HFF-Myc (cell line): ENCODE results near the gene SYNPR.

Source experiments
- DNase-seq: peaks from one replicate; pipeline ENCODE4 v3.0.0-alpha.2; 2011; ENCODE audit warnings: low read depth; ENCODE audit errors: extremely low read depth
- H3K4me3 ChIP-seq: replicated peaks from 2 replicates; pipeline ENCODE4 v1.5.1; 2011; ENCODE audit warnings: low read depth, mild to moderate bottlenecking, control low read depth, low read length
- CTCF ChIP-seq: IDR thresholded peaks from 2 replicates; pipeline ENCODE4 v1.5.1; 2012; ENCODE audit warnings: mild to moderate bottlenecking, low read depth, low read length, control low read depth; ENCODE audit errors: missing control alignments

Gene SYNPR

GRCh38 chr3:63325386-63325785, 47.3 kb downstream of the SYNPR start:
- TF ChIP-seq CTCF = no peak
- H3K4me3 ChIP-seq = no peak overlapping the region
- no peak for DNase-seq

GRCh38 chr3:63328365-63328764, 50.3 kb downstream of the SYNPR start:
- no peak for TF ChIP-seq CTCF
- DNase-seq = no peak
- H3K4me3 ChIP-seq = no peak overlapping the region

- no peak for TF ChIP-seq CTCF
- DNase-seq = no peak
- no peak overlapping the region for H3K4me3 ChIP-seq
Observed at GRCh38 chr3:63331520-63331919, 53.4 kb downstream of the SYNPR start.

GRCh38 chr3:63333815-63334214, 55.7 kb downstream of the SYNPR start:
- no peak for DNase-seq
- H3K4me3 ChIP-seq = no peak overlapping the region
- TF ChIP-seq CTCF = no peak

GRCh38 chr3:63338351-63338750, 60.2 kb downstream of the SYNPR start:
- H3K4me3 ChIP-seq = no peak overlapping the region
- no peak for DNase-seq
- TF ChIP-seq CTCF = no peak

GRCh38 chr3:63343674-63344073, 65.6 kb downstream of the SYNPR start:
- no peak for TF ChIP-seq CTCF
- H3K4me3 ChIP-seq = no peak overlapping the region
- DNase-seq = peak; percentile 99

- no peak for DNase-seq
- no peak for TF ChIP-seq CTCF
- H3K4me3 ChIP-seq = no peak overlapping the region
Observed at GRCh38 chr3:63344661-63345060, 66.6 kb downstream of the SYNPR start.
